GM18873 (cell line): ENCODE results near the gene EFR3B.

Experiments used
- ATAC-seq: cut with Tn5 transposase; IDR thresholded peaks from one replicate; pipeline ENCODE4 v1.9.1; 2021; ENCODE audit warnings: mild to moderate bottlenecking, moderate library complexity, moderate number of reproducible peaks; ENCODE audit not compliant: unreplicated experiment, low FRiP score

The EFR3B gene

GRCh38 chr2:25066455-25066854, 24.6 kb downstream of the EFR3B start:
- ATAC-seq: no peak

GRCh38 chr2:25068217-25068616, 26.3 kb downstream of the EFR3B start:
- ATAC-seq: no peak

- ATAC-seq: no peak
Observed at GRCh38 chr2:25071966-25072365, 30.1 kb downstream of the EFR3B start.

- ATAC-seq: no peak
Observed at GRCh38 chr2:25072606-25073005, 30.7 kb downstream of the EFR3B start.

GRCh38 chr2:25073025-25073424, 31.1 kb downstream of the EFR3B start:
- no peak for ATAC-seq

- ATAC-seq: no peak
Observed at GRCh38 chr2:25073914-25074313, 32.0 kb downstream of the EFR3B start.

GRCh38 chr2:25074826-25075225, 33.0 kb downstream of the EFR3B start:
- ATAC-seq: no peak

- no peak for ATAC-seq
Observed at GRCh38 chr2:25076749-25077148, 34.9 kb downstream of the EFR3B start.

- no peak for ATAC-seq
Observed at GRCh38 chr2:25077789-25078169, 35.9 kb downstream of the EFR3B start.

GRCh38 chr2:25078170-25079049, 36.5 kb downstream of the EFR3B start:
- ATAC-seq: no peak

- no peak for ATAC-seq
Observed at GRCh38 chr2:25079050-25079635, 37.3 kb downstream of the EFR3B start.

GRCh38 chr2:25081237-25081790, 39.4 kb downstream of the EFR3B start:
- no peak for ATAC-seq

GRCh38 chr2:25082002-25082622, 40.2 kb downstream of the EFR3B start:
- no peak for ATAC-seq

GRCh38 chr2:25085761-25086560, 44.1 kb downstream of the EFR3B start:
- no peak for ATAC-seq

GRCh38 chr2:25088817-25089516, 47.1 kb downstream of the EFR3B start:
- ATAC-seq: no peak

- no peak for ATAC-seq
Observed at GRCh38 chr2:25089605-25090315, 47.9 kb downstream of the EFR3B start.

GRCh38 chr2:25090801-25091200, 48.9 kb downstream of the EFR3B start:
- no peak for ATAC-seq

GRCh38 chr2:25091265-25091664, 49.4 kb downstream of the EFR3B start:
- ATAC-seq: no peak

- no peak for ATAC-seq
Observed at GRCh38 chr2:25098056-25098455, 56.2 kb downstream of the EFR3B start.
